HepG2 (cell line): Measurements from ENCODE around the gene DNM3. TPM values are rescaled to one million over a fixed set of nuclear protein-coding genes. Genes with fewer than 3 reads are reported as not detected.

ENCODE experiments used
- DZIP1 ChIP-seq: sonication (generic); formaldehyde crosslinking; IDR thresholded peaks from 2 replicates; pipeline ENCODE4 v1.5.0; 2020; ENCODE audit warnings: mild to moderate bottlenecking, missing genetic modification reagents
- E2F2 ChIP-seq: sonication (generic); formaldehyde crosslinking; IDR thresholded peaks from 2 replicates; pipeline ENCODE4 v1.4.0; 2020; ENCODE audit warnings: missing genetic modification reagents, borderline replicate concordance
- HMGA1 ChIP-seq: sonication (generic); formaldehyde crosslinking; conservative IDR thresholded peaks from 2 replicates; pipeline ENCODE4 v1.4.0; 2020; ENCODE audit warnings: missing genetic modification reagents
- HMGXB4 ChIP-seq, 2 experiments: sonication (generic) in 1 of 2; formaldehyde crosslinking in 1 of 2; IDR thresholded peaks; 2 replicates each; pipeline versions ENCODE4 v1.4.0 to v1.6.1; 2018 to 2020; ENCODE audit warnings: missing genetic modification reagents in 2 of 2, borderline replicate concordance in 1 of 2, low read depth in 1 of 2, mild to moderate bottlenecking in 1 of 2, missing biosample characterization in 1 of 2
- IRF1 ChIP-seq: sonication (generic); formaldehyde crosslinking; IDR thresholded peaks from 2 replicates; pipeline ENCODE4 v1.4.0; 2020; ENCODE audit warnings: low read depth, mild to moderate bottlenecking, missing genetic modification reagents
- PCBP2 ChIP-seq: fragments of 200-400 bp; formaldehyde crosslinking; optimal IDR thresholded peaks from 2 replicates; pipeline ENCODE3; 2018; ENCODE audit warnings: low read length, low read depth; ENCODE audit not compliant: poor library complexity, severe bottlenecking
- PREB ChIP-seq: sonication (generic); formaldehyde crosslinking; IDR thresholded peaks from 2 replicates; pipeline ENCODE4 v1.4.0; 2020; ENCODE audit warnings: missing genetic modification reagents
- SIN3A ChIP-seq: IDR thresholded peaks from 2 replicates; pipeline ENCODE4 v1.6.1; 2011; ENCODE audit warnings: low read depth, mild to moderate bottlenecking, control low read depth, low read length, borderline replicate concordance
- ZHX2 ChIP-seq, 2 experiments: sonication (generic) in 1 of 2; formaldehyde crosslinking in 1 of 2; IDR thresholded peaks; 2 replicates each; pipeline versions ENCODE4 v1.6.1 to v1.9.0; 2014 to 2022; ENCODE audit warnings: antibody characterized with exemption in 1 of 2, borderline replicate concordance in 1 of 2, inconsistent platforms in 1 of 2, low read depth in 1 of 2, missing genetic modification reagents in 1 of 2
- ZNF207 ChIP-seq: fragments of 450-650 bp; IDR thresholded peaks from 2 replicates; pipeline ENCODE4 v1.6.1; 2016; ENCODE audit warnings: antibody characterized with exemption, borderline replicate concordance
- ZNF577 ChIP-seq: sonication (generic); formaldehyde crosslinking; IDR thresholded peaks from 2 replicates; pipeline ENCODE4 v1.4.0; 2020; ENCODE audit warnings: mild to moderate bottlenecking, low read depth, missing genetic modification reagents, borderline replicate concordance
- ZNF598 ChIP-seq: sonication (generic); formaldehyde crosslinking; IDR thresholded peaks from 2 replicates; pipeline ENCODE4 v1.5.1; 2020; ENCODE audit warnings: mild to moderate bottlenecking, missing genetic modification reagents, borderline replicate concordance
- polyA plus RNA-seq, 8 experiments: library from polyadenylated mRNA; depleted of rRNA in 3 of 8; stranded (reverse) in 7 of 8; unstranded in 1 of 8; fragments of >200 nt; fragmentation: Illumina TruSeq in 4 of 8; extraction: Trizol in 4 of 8; gene quantifications; 2 replicates each; pipeline versions ENCODE4 v1.2.1 to v1.2.3, GENCODE V29; 2011 to 2016; ENCODE audit warnings: low read depth in 4 of 8, missing spikeins in 1 of 8, mixed read lengths in 1 of 8; ENCODE audit not compliant: insufficient read depth in 1 of 8
- total RNA-seq, 5 experiments: library from RNA; depleted of rRNA; stranded (reverse); fragments of >200 nt; fragmentation: Illumina TruSeq; extraction: Trizol; gene quantifications; 2 replicates each; pipeline ENCODE4 v1.2.3, GENCODE V29; 2016; ENCODE audit warnings: low read depth in 1 of 5

DNM3 gene
- total and polyA plus RNA-seq, 2 of the 13 experiments (the other 11 are each of a cell fraction or from before 2014, with no cell fraction given) = 0.05 TPM; not detected in 1

GRCh38 chr1:171798765-171799164 lies 42.5 kb upstream of the DNM3 start (continued):
- TF ChIP-seq DZIP1 (CRISPR knock-in tag) = no peak
- TF ChIP-seq SIN3A = no peak
- no peak for TF ChIP-seq E2F2 (CRISPR knock-in tag)
- TF ChIP-seq HMGXB4 (CRISPR knock-in tag; IDR thresholded peaks at IDR 0.05; ENCODE audit: borderline replicate concordance in 1 of 2, low read depth in 1 of 2) = no peak
- no peak for TF ChIP-seq ZHX2 (IDR thresholded peaks at IDR 0.05; ENCODE audit: low read depth)
- TF ChIP-seq ZHX2 (CRISPR knock-in tag; IDR thresholded peaks at IDR 0.05; ENCODE audit: borderline replicate concordance) = no peak
- TF ChIP-seq HMGA1 = no peak
- TF ChIP-seq ZNF207 = no peak
- no peak for TF ChIP-seq PREB (CRISPR knock-in tag)
- no peak for TF ChIP-seq IRF1
- no peak for TF ChIP-seq ZNF577
- no peak for TF ChIP-seq ZNF598 (CRISPR knock-in tag)
- TF ChIP-seq PCBP2 = no peak
